RWPE2 (cell line): ENCODE results near the gene PNMA6F.

Source experiments
- ATAC-seq: fragments of 200-7000 bp; cut with Tn5 transposase; 3 replicates; pipeline ENCODE4 v1.9.1; 2021; ENCODE audit warnings: low read depth
- DNase-seq: peaks from one replicate; pipeline ENCODE4 v3.0.0-alpha.2; 2020; ENCODE audit warnings: low spot score
- H3K27ac ChIP-seq: fragments of 450-650 bp; 2 replicates; pipeline ENCODE4 v1.5.1; 2017; ENCODE audit warnings: mild to moderate bottlenecking; ENCODE audit not compliant: poor library complexity, severe bottlenecking
- H3K27me3 ChIP-seq: fragments of 250-450 bp; sonication (Bioruptor Pico); 2 replicates; pipeline ENCODE4 v1.5.1; 2021; ENCODE audit warnings: mild to moderate bottlenecking, moderate library complexity; ENCODE audit not compliant: insufficient read depth, poor library complexity, severe bottlenecking
- H3K36me3 ChIP-seq: fragments of 250-450 bp; sonication (Bioruptor Pico); 2 replicates; pipeline ENCODE4 v1.5.1; 2020; ENCODE audit warnings: low read depth, mild to moderate bottlenecking, moderate library complexity
- H3K4me1 ChIP-seq: fragments of 250-450 bp; sonication (Bioruptor Pico); 2 replicates; pipeline ENCODE4 v1.5.1; 2021; ENCODE audit warnings: mild to moderate bottlenecking, moderate library complexity; ENCODE audit not compliant: insufficient read depth, poor library complexity, severe bottlenecking
- H3K4me3 ChIP-seq: fragments of 250-450 bp; sonication (Bioruptor Pico); 2 replicates; pipeline ENCODE4 v1.5.1; 2021; ENCODE audit warnings: mild to moderate bottlenecking, moderate library complexity; ENCODE audit not compliant: severe bottlenecking
- H3K9me3 ChIP-seq: fragments of 250-450 bp; sonication (Bioruptor Pico); 2 replicates; pipeline ENCODE4 v1.5.1; 2021; ENCODE audit warnings: mild to moderate bottlenecking, moderate library complexity; ENCODE audit not compliant: severe bottlenecking
- TF ChIP-seq, protein P1 (sequence below): fragments of 450-650 bp; IDR thresholded peaks from one replicate; pipeline ENCODE4 v1.5.1; 2017; ENCODE audit warnings: mild to moderate bottlenecking, moderate library complexity; ENCODE audit not compliant: poor library complexity, severe bottlenecking

Gene PNMA6F

DNA sequence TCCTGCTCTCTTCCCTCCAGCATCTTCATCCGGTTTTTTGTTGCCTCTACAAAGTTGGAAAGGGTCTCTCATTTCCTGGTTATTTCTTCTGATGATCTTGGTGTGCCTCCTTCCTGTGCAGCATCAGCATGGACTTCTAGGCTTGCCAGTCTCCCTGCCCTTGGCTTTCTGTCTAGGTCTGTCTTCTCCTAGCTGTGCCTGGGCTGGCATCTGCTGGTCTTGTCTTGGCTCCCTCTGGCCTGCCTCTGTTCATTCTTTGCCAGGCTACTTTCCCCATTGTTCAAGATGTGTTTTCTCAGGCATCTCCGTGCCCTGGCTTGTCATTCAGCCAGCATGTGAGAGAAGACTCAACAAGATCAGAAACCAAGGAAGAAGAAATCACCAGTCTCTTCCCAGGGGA is 22.1 kb upstream of the PNMA6F start:
- TF ChIP-seq, protein P1, sequence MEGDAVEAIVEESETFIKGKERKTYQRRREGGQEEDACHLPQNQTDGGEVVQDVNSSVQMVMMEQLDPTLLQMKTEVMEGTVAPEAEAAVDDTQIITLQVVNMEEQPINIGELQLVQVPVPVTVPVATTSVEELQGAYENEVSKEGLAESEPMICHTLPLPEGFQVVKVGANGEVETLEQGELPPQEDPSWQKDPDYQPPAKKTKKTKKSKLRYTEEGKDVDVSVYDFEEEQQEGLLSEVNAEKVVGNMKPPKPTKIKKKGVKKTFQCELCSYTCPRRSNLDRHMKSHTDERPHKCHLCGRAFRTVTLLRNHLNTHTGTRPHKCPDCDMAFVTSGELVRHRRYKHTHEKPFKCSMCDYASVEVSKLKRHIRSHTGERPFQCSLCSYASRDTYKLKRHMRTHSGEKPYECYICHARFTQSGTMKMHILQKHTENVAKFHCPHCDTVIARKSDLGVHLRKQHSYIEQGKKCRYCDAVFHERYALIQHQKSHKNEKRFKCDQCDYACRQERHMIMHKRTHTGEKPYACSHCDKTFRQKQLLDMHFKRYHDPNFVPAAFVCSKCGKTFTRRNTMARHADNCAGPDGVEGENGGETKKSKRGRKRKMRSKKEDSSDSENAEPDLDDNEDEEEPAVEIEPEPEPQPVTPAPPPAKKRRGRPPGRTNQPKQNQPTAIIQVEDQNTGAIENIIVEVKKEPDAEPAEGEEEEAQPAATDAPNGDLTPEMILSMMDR, result no peak
- Histone ChIP-seq H3K27ac (no peak overlapping the region), H3K36me3 (no peaks in the 10 kb centered on the region), H3K9me3 (no peaks in the 10 kb centered on the region), H3K4me1 (no peaks in the 10 kb centered on the region), H3K4me3 (no peak overlapping the region), H3K27me3 (no peaks in the 10 kb centered on the region)
- ATAC-seq (no peak), DNase-seq (no peak)

DNA sequence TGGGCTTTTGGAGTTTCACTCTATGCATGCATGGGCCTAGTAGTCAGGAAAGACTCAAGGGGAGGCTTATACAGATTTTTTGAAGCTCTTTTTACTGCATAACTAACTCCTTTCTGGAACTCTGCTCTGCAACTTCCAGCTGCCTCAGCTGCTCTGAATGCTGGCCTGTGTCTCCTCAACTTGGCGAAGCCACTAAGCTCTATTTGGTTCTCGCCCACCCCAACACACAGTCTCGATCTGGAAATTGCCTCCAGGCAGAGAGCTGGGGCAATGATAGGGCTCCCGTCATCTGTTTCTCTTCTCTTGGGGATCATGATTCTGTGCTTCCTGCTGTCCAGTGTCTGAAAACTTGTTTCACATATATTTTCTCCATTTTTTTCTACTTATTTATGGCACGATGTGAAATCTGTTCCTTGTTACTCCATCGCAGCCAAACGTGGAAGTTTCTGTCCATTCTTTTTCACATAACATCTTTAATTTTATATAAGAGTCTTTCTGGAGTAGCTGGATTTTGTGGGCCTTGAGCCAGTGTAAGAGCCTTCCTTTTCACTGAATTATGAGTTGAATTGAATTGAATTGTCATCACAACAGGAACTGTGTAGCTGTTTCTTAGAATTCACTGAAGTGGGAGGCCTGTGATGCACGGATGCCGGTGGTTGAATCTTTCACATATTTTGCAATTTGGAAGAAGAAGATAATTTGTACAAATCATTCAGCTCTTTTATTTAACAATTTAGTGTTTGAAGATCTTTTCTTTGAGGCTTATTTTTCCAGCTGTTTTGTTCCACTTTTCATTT is 21.4 kb upstream of the PNMA6F start:
- no peak overlapping the region for H3K27ac ChIP-seq
- H3K36me3 ChIP-seq, result no peaks in the 10 kb centered on the region
- no peaks in the 10 kb centered on the region for H3K27me3 ChIP-seq
- no peak overlapping the region for H3K4me3 ChIP-seq
- no peak for ATAC-seq
- H3K9me3 ChIP-seq, result no peaks in the 10 kb centered on the region
- H3K4me1 ChIP-seq, result no peaks in the 10 kb centered on the region
- no peak for DNase-seq
- TF ChIP-seq, protein P1, result no peak

DNA sequence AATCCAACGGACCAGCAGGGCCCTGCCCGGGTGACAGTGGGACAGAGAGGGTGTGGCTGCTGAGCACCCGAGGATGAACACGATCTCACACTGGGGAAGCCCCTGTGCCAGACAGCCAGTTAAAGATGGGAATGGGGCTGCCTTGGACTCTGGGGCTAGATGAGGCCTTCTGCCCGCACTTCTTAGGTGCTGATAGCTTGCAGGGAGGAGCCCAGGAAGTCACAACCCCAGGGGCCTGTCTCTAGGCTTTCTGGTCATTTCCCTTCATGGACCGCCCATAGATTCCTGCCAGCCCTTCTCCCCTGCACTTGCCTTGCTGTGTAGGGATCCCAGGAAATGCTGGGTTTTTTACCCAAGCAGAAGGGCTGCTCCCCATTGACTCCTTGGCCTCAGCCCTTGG is 18.5 kb upstream of the PNMA6F start:
- no peak for ATAC-seq
- H3K27me3 ChIP-seq, result no peaks in the 10 kb centered on the region
- no peak overlapping the region for H3K27ac ChIP-seq
- no peak for DNase-seq
- H3K4me1 ChIP-seq, result no peaks in the 10 kb centered on the region
- H3K36me3 ChIP-seq, result no peaks in the 10 kb centered on the region
- no peaks in the 10 kb centered on the region for H3K9me3 ChIP-seq
- H3K4me3 ChIP-seq, result no peak overlapping the region
- TF ChIP-seq, protein P1, result no peak

DNA sequence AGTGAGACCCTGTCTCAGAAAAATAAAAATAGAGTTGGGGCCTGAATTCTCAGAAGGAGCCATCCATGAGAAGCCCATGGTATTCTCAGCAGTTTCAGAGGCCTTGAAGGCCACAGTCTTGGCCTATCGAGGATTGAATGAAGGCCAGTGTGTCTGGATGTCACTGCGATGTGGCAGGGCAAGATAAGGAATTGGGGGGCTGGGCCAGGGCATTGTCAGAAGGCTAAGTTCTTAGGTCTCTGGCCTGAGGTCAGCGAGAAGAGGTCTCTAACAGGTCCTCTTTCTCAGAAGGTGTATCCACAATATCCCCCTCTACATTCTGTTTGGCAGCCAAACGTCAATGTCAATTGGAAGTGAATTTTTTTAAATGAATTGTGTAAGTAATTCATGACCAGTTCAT is 18.1 kb upstream of the PNMA6F start:
- TF ChIP-seq, protein P1, result no peak
- Histone ChIP-seq H3K27ac (no peak overlapping the region), H3K4me3 (no peak overlapping the region), H3K4me1 (no peaks in the 10 kb centered on the region), H3K36me3 (no peaks in the 10 kb centered on the region), H3K9me3 (no peaks in the 10 kb centered on the region), H3K27me3 (no peaks in the 10 kb centered on the region)
- DNase-seq (no peak), ATAC-seq (no peak)

GRCh38 chrX:153338836-153339235 is 17.3 kb upstream of the PNMA6F start:
- Histone ChIP-seq H3K27ac (no peak overlapping the region), H3K36me3 (no peaks in the 10 kb centered on the region), H3K4me3 (no peak overlapping the region), H3K27me3 (no peaks in the 10 kb centered on the region), H3K9me3 (no peaks in the 10 kb centered on the region), H3K4me1 (no peaks in the 10 kb centered on the region)
- TF ChIP-seq, protein P1, result no peak
- ATAC-seq, result no peak
- DNase-seq, result no peak
